Measurements from ENCODE around the gene CCDC93.
"Not testable (repeated sequence)": the region's sequence is repeated elsewhere in the genome, so short reads cannot be mapped to it uniquely, and the experiment has no call there.

Gene CCDC93

GRCh38 chr2:117930775-117931174 lies 83.1 kb downstream of the CCDC93 start:
- Histone ChIP-seq H2AFZ (no peak overlapping the region), H3K27ac (no peak overlapping the region), H3K9me3 (ENCODE audit: control insufficient read depth, low read length) (no peaks in the 10 kb centered on the region), H3K9ac (no peak overlapping the region), H3K4me2 (ENCODE audit: low read length) (no peak overlapping the region), H3K27me3 (ENCODE audit: control insufficient read depth, insufficient read depth, low read length) (no peaks in the 10 kb centered on the region), H3K36me3 (ENCODE audit: control insufficient read depth, insufficient read depth, low read length) (no peaks in the 10 kb centered on the region), H3K4me1 (no peaks in the 10 kb centered on the region), H3K4me3 (ENCODE audit: low read depth, low read length) (no peak overlapping the region), H3K79me2 (no peaks in the 10 kb centered on the region)
- TF ChIP-seq, protein P1, sequence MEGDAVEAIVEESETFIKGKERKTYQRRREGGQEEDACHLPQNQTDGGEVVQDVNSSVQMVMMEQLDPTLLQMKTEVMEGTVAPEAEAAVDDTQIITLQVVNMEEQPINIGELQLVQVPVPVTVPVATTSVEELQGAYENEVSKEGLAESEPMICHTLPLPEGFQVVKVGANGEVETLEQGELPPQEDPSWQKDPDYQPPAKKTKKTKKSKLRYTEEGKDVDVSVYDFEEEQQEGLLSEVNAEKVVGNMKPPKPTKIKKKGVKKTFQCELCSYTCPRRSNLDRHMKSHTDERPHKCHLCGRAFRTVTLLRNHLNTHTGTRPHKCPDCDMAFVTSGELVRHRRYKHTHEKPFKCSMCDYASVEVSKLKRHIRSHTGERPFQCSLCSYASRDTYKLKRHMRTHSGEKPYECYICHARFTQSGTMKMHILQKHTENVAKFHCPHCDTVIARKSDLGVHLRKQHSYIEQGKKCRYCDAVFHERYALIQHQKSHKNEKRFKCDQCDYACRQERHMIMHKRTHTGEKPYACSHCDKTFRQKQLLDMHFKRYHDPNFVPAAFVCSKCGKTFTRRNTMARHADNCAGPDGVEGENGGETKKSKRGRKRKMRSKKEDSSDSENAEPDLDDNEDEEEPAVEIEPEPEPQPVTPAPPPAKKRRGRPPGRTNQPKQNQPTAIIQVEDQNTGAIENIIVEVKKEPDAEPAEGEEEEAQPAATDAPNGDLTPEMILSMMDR (IDR thresholded peaks at IDR 0.05), result no peak

GRCh38 chr2:117923471-117923870 lies 90.4 kb downstream of the CCDC93 start:
- not testable (repeated sequence) for H3K9me3 ChIP-seq (ENCODE audit: control insufficient read depth, low read length); H3K27ac ChIP-seq; H3K4me3 ChIP-seq (ENCODE audit: low read depth, low read length); H3K79me2 ChIP-seq; H3K4me2 ChIP-seq (ENCODE audit: low read length); H3K4me1 ChIP-seq; H3K9ac ChIP-seq; H3K36me3 ChIP-seq (ENCODE audit: control insufficient read depth, insufficient read depth, low read length); H3K27me3 ChIP-seq (ENCODE audit: control insufficient read depth, insufficient read depth, low read length); H2AFZ ChIP-seq

GRCh38 chr2:117921520-117921919 lies 92.3 kb downstream of the CCDC93 start:
- TF ChIP-seq, protein P1 (IDR thresholded peaks at IDR 0.05), result no peak
- Histone ChIP-seq H3K4me3 (ENCODE audit: low read depth, low read length) (no peak overlapping the region), H3K27ac (no peak overlapping the region), H2AFZ (no peak overlapping the region), H3K27me3 (ENCODE audit: control insufficient read depth, insufficient read depth, low read length) (no peaks in the 10 kb centered on the region), H3K9ac (no peak overlapping the region), H3K79me2 (no peaks in the 10 kb centered on the region), H3K36me3 (ENCODE audit: control insufficient read depth, insufficient read depth, low read length) (no peaks in the 10 kb centered on the region), H3K9me3 (ENCODE audit: control insufficient read depth, low read length) (no peaks in the 10 kb centered on the region), H3K4me2 (ENCODE audit: low read length) (no peak overlapping the region), H3K4me1 (peaks cover 14% of the 10 kb centered on the region)

GRCh38 chr2:117918608-117919007 lies 95.3 kb downstream of the CCDC93 start:
- Histone ChIP-seq H3K4me3 (ENCODE audit: low read depth, low read length) (no peak overlapping the region), H3K36me3 (ENCODE audit: control insufficient read depth, insufficient read depth, low read length) (no peaks in the 10 kb centered on the region), H2AFZ (no peak overlapping the region), H3K79me2 (no peaks in the 10 kb centered on the region), H3K27me3 (ENCODE audit: control insufficient read depth, insufficient read depth, low read length) (no peaks in the 10 kb centered on the region), H3K9ac (no peak overlapping the region), H3K4me1 (peaks cover 14% of the 10 kb centered on the region), H3K27ac (no peak overlapping the region), H3K9me3 (ENCODE audit: control insufficient read depth, low read length) (no peaks in the 10 kb centered on the region), H3K4me2 (ENCODE audit: low read length) (no peak overlapping the region)
- TF ChIP-seq, protein P1 (IDR thresholded peaks at IDR 0.05), result no peak

DNA sequence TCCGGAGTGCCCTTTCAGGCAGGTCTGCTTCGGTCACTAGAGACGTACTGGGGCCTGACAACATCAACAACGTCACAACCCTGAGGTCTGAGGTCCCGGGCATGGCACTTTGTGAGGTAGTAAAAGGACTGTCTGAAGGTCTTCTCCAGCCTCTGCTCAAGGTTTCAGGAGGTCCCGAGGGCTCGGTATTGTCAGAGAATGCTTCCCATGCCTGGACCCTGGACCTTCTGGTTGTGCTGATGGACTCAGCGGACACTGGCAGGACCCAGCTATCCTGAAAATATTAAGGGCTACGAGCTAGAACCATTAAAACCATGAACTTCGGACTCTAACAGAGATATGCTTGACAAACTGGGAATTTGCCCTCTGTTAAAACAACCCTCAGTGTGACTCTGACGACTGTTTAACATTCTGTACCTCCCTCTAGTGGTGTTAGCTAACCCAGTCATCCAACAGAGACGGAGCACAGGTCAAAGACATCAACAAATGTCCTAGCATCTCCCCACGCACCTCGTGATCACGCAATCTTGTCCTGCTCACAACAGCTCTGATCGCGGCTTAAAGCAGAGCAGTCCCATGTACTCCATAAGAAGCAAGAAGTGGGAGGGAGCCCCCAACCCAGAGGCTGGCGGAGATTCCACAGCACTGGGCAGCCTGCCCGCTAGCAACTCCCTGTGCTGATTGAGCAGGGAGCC lies 96.5 kb downstream of the CCDC93 start:
- H3K79me2 ChIP-seq, result no peaks in the 10 kb centered on the region

More for the DNA sequence above, 96.5 kb downstream of the CCDC93 start:
- Histone ChIP-seq H3K27ac (peak overlapping the region; percentile 74), H3K4me1 (peaks cover 19% of the 10 kb centered on the region), H3K27me3 (ENCODE audit: control insufficient read depth, insufficient read depth, low read length) (no peaks in the 10 kb centered on the region), H2AFZ (peak overlapping the region; percentile 36), H3K36me3 (ENCODE audit: control insufficient read depth, insufficient read depth, low read length) (no peaks in the 10 kb centered on the region), H3K4me3 (ENCODE audit: low read depth, low read length) (no peak overlapping the region), H3K9me3 (ENCODE audit: control insufficient read depth, low read length) (no peaks in the 10 kb centered on the region), H3K9ac (no peak overlapping the region), H3K4me2 (ENCODE audit: low read length) (no peak overlapping the region)
- TF ChIP-seq, protein P1 (IDR thresholded peaks at IDR 0.05), result peak; percentile 89
